H1 (cell line): ENCODE data around the gene XRN2. TPM values are rescaled to one million over a fixed set of nuclear protein-coding genes. Genes with fewer than 3 reads are reported as not detected.

Source experiments
- CBX8 ChIP-seq: fragments of 300-800, 300-1000 bp; sonication (generic); IDR thresholded peaks from 2 replicates; pipeline ENCODE4 v1.7.1; 2016; ENCODE audit warnings: low read depth, low read length, borderline replicate concordance
- CREB1 ChIP-seq: IDR thresholded peaks from 2 replicates; pipeline ENCODE4 v1.6.1; 2012; ENCODE audit warnings: inconsistent platforms
- GTF2F1 ChIP-seq: IDR thresholded peaks from 2 replicates; pipeline ENCODE4 v1.6.1; 2012; ENCODE audit warnings: low read depth, low read length, improper control_type of control experiment, borderline replicate concordance
- RNF2 ChIP-seq: fragments of 200-900, 300-1000 bp; sonication (generic); IDR thresholded peaks from 2 replicates; pipeline ENCODE4 v1.7.1; 2016; ENCODE audit warnings: borderline replicate concordance, low read depth, mild to moderate bottlenecking, antibody characterized with exemption, low read length; ENCODE audit not compliant: poor library complexity, severe bottlenecking; ENCODE audit errors: missing control alignments
- SAP30 ChIP-seq: fragments of 300-600 bp; sonication (generic); IDR thresholded peaks from 2 replicates; pipeline ENCODE4 v1.7.1; 2012; ENCODE audit warnings: low read length, moderate library complexity, mild to moderate bottlenecking, inconsistent platforms; ENCODE audit not compliant: insufficient read depth, insufficient replicate concordance
- SIX5 ChIP-seq: IDR thresholded peaks from 2 replicates; pipeline ENCODE4 v1.6.1; 2011; ENCODE audit warnings: mild to moderate bottlenecking, low read depth, low read length
- TEAD4 ChIP-seq: IDR thresholded peaks from 2 replicates; pipeline ENCODE4 v1.6.1; 2012; ENCODE audit warnings: low read depth, low read length, inconsistent platforms, mixed read lengths
- ZNF274 ChIP-seq: IDR thresholded peaks from 2 replicates; pipeline ENCODE4 v1.7.0; 2012; ENCODE audit warnings: low read length, borderline replicate concordance; ENCODE audit errors: extremely low read depth
- polyA plus RNA-seq, 7 experiments: library from polyadenylated mRNA; depleted of rRNA in 3 of 7; stranded (reverse) in 5 of 7; unstranded in 2 of 7; fragments of >200 nt in 5 of 7; fragments of 200-250 nt in 2 of 7; gene quantifications; 1 replicate in 5 of 7; 2 replicates in 1 of 7; 4 replicates in 1 of 7; pipeline versions ENCODE4 v1.2.1 to v1.2.3, GENCODE V29; 2011 to 2013; ENCODE audit warnings: missing spikeins in 2 of 7, mixed read lengths in 2 of 7
- total RNA-seq: library from RNA; stranded (reverse); fragmentation: NEBNext Ultra II Directional; extraction: Animal tissue kit (Norgen Biotek cat#: 25700); gene quantifications from 2 replicates; pipeline ENCODE4 v1.2.1, GENCODE V29; 2021

The XRN2 gene
- total and polyA plus RNA-seq, 2 of the 8 experiments (the other 6 are each of a cell fraction or from before 2014, with no cell fraction given), result 60.3 to 139 TPM

DNA sequence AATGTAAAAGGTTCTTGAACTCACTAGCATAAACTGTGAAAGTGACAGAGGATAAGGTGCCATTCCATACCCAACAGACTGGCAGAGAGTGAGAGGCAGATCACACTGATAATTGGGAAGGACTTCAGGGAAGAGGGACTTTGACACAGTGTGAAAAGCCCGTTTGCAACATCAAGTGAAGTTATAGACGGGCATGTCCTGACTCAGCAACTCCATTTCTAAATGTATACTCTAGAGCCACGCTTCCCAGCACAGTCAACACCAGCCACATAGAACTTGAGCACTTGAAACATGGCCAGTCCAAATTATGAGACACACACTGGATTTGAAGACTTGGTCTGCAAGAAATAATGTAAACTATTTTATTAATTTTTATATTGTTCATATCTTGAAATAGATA lies 45.9 kb upstream of the XRN2 start (continued):
- TF ChIP-seq CBX8 (no peak), ZNF274 (no peak), GTF2F1 (no peak), SAP30 (no peak), CREB1 (no peak), RNF2 (no peak), TEAD4 (no peak), SIX5 (no peak)
